Suprapubic skin (tissue), 3 donors: ENCODE data around the gene CMC1.

Experiments used
- CTCF ChIP-seq, 2 donors: fragments of 200-600 bp in 1 of 2; fragments of 450-650 bp in 1 of 2; sonication (generic) in 1 of 2; IDR thresholded peaks; one replicate each; pipeline ENCODE4 v1.5.1; 2016 to 2019; ENCODE audit warnings: antibody characterized with exemption in 2 of 2, mild to moderate bottlenecking in 1 of 2, moderate library complexity in 1 of 2
- POLR2A ChIP-seq, 2 donors: fragments of 450-650 bp; IDR thresholded peaks; one replicate each; pipeline ENCODE4 v1.6.1; 2017; ENCODE audit warnings: antibody characterized with exemption in 2 of 2, mild to moderate bottlenecking in 2 of 2, moderate library complexity in 2 of 2

DNA sequence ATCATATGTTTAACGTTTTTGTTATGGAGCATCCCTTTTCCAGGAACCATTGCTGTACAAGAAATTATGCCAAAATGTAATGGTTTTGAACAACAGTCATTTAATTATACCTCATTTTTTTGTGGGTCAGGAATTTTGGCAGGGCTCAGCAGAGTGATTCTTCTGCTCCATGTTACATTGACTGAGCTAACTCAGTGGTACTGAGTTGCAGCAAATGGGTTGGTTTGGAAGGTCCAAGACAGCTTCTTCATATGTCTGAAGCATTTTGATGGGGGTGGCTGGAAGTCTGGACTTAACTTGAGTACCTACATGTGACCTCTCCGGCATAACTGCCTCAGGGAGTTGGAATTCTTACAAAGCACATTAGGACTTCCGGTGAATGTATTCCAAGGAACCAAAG lies 26.0 kb upstream of the CMC1 start:
- no peak for TF ChIP-seq CTCF (IDR thresholded peaks at IDR 0.05)
- no peak for TF ChIP-seq POLR2A (IDR thresholded peaks at IDR 0.05)
